GM18873 (cell line): ENCODE results near the gene ZNF383.
"Not testable (repeated sequence)": the region's sequence is repeated elsewhere in the genome, so short reads cannot be mapped to it uniquely, and the experiment has no call there.

ENCODE experiments used
- ATAC-seq: cut with Tn5 transposase; IDR thresholded peaks from one replicate; pipeline ENCODE4 v1.9.1; 2021; ENCODE audit warnings: mild to moderate bottlenecking, moderate library complexity, moderate number of reproducible peaks; ENCODE audit not compliant: unreplicated experiment, low FRiP score

The ZNF383 gene

DNA sequence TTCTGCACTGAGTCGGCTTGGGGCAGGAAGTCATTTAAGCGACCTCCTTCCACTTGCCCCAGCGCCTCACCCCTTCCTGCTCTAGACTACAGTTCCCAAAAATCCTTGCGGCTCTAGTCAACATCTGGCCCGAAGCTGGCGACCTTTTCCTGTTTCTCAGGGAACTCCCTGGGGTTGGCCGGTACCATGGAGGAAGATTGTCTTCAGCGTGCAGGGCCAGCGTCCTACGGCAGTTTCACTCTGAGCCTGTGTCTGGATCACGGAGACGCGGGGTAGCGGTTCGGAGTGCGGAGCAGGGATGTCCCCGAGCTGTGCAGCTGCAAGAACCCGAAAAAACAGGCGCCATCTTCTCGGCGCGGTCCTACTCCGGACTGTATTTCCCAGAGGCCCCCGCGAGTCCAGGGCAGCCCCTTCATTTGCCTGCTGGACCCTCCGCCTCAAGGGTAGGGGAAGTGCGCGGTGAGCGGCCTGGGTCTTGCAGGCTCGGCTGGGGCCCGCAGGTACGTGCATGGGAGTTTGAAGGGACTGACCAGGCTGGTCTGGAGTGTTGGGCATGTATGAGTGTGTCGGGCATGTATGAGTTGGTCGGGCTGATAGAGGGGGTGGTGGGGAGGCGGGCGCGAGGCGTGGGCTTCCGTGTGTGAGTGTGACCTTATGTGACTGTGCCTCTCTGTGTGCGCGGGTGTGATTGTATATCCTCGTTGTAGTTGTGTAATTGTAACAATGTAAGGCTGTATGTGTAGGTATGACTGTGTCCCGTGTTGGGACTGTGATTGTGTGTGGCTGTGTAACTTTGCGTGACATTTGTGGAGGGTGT is at the start of gene ZNF383:
Gene ZNF383 (plus strand): TSS at position 440 of the 817 bp plus-strand sequence. CDS start 12,240 bp downstream, outside the sequence.
- ATAC-seq: peak; percentile 76

- peak; percentile 88 for ATAC-seq
These were observed 45.3 kb upstream of the ZNF383 start, which contains the start of gene ZNF585A for GRCh38 chr19:37172368-37173366. ZNF585A (minus strand) TSS chr19:37172695; CDS start chr19:37169910, 2,785 bp downstream.

DNA sequence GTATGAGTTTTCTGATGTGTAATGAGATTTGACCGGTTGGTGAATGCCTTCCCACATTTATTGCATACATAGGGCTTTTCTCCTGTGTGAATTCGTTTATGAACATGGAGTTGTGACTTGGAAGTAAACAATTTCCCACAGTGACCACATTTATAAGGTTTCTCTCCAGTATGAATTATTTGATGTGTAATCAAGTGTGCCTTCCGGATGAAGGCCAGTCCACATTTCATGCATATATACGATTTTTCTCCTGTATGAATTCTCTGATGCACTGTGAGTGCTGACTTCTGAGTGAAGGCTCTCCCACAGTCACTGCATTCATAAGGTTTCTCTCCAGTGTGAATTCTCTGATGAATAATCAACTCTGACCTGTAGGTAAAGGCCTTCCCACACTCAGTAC is 31.9 kb upstream of the ZNF383 start:
- ATAC-seq: not testable (repeated sequence)

GRCh38 chr19:37195248-37195647 is 22.8 kb upstream of the ZNF383 start:
- not testable (repeated sequence) for ATAC-seq

- not testable (repeated sequence) for ATAC-seq
These were observed 20.9 kb upstream of the ZNF383 start for GRCh38 chr19:37197115-37197514.

- no peak for ATAC-seq
These were observed 20.2 kb upstream of the ZNF383 start for GRCh38 chr19:37197768-37198167.

DNA sequence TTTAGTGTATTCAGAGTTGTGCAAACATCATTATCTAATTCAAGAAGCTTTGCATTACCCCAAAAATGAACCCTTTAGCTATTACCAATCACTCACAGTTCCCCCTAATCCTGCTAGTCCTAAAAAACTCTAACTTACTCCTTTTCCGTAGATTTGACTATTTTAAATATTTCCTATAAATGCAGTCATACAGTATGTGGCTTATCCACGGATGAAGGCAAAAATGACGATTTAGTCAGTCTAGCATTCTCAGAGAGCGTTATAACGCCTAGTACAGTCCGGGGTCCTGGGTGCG is 587 bp upstream of the ZNF383 start:
- ATAC-seq: no peak

DNA sequence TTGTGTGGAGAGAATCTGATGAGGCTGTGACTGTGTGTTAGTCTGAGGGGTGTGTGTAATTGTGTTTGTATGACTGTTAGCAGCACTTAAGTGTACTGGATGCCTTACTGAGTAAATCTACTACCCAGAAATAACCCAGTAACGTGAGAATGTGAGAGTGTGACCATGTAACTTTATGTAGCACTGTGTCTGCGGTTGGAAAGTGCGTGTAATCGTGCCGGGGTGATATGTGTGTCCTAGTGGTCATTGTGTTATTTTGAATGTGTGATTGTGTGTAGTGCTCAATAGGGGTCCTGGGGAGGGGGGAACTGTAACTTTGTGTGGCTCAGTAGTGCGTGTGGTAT is 550 bp downstream of the ZNF383 start:
- no peak for ATAC-seq

DNA sequence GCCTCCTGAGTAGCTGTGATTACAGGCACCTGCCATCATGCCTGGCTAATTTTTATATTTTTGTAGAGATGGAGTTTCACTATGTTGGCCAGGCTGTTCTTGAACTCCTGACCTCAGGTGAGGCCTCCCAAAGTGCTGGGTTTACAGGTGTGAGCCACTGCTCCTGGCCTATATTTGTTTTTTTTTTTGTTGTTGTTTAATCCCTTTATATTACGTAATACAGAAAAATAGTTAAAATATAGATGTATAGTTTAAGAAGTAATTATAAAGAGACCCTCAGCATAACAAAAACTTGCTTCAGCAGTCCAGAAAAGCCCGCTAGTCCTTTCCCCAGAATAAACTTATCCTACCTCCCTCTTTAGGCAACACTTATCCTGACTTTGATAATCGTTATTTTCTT is 2.4 kb downstream of the ZNF383 start:
- no peak for ATAC-seq

DNA sequence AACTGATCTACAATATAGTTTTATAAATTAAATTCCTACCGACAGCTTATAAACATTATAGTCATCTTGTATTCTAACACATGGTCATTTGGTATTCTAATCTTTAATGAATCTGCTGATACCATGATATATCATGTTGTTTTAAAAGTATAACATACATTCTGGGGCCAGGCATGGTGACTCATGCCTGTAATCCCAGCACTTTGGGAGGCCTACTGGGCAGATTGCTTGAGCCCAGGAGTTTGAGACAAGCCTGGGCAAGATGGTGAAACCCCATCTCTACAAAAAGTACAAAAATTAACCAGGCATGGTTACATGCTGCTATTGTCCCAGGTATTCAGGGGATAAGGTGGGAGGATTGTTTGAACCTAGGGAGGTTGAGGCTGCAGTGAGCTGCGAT is 3.1 kb downstream of the ZNF383 start:
- no peak for ATAC-seq

- ATAC-seq: no peak
These were observed 8.2 kb downstream of the ZNF383 start for GRCh38 chr19:37226248-37226647.

DNA sequence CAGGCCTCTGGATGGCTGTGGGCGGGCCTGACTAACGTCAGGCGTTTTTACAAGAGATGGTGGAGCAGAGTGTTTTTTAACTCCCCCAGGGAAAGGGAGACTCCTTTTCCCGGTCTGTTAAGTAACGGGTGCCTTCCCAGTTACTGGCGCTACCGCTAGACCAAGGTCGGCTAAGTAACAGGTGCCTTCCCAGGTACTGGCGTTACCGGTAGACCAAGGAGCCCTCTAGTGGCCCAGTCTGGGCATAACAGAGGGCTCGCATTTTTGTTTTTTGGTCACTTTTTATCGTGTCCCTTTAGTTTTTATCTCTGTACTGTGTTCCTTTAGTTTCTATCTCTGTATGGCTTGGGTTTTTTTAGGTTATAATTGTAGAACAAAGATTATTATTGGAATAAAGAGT is 10.0 kb downstream of the ZNF383 start:
- no peak for ATAC-seq

GRCh38 chr19:37243206-37243632 is 25.2 kb downstream of the ZNF383 start:
- no peak for ATAC-seq

GRCh38 chr19:37251308-37252229 is 33.6 kb downstream of the ZNF383 start:
- no peak for ATAC-seq

DNA sequence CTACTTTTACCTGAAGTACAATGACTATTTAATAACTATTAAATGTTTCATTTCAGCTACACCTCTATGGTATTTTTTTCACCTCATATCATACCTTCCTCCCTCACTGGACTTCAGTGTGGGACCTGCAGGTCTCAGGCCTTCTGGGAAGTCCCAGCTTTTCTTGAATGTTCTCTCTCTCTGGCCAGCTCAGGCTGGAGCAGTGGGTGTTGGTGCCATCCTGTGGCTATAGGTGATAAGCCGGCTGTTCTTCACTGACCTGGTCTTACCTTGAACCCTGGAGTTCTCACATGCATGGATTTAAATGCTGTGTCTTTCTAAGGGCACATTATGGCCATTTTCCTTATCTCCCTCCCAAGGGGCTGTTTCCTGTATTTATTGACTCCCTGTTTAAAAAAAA is 45.0 kb downstream of the ZNF383 start:
- ATAC-seq: not testable (repeated sequence)

DNA sequence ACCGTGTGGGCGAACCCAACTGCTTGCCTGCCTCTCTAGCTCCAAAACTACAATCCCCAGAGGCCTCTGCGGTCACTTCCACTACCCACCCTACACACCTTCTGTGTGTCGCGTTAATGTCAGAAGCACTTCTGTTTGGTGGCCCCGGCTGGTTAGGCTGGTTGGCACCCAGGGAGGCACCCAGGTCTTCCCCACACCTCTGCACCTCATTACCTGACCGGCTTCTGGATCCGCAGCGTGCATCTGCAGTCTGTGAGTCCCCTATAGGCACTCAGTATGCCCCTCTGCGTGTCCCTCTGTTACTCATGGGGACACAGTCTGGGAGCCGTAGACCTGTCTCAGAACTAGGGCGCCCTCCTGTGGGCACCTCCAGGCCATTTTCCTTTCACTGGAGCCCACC is 49.0 kb downstream of the ZNF383 start:
- ATAC-seq: not testable (repeated sequence)

DNA sequence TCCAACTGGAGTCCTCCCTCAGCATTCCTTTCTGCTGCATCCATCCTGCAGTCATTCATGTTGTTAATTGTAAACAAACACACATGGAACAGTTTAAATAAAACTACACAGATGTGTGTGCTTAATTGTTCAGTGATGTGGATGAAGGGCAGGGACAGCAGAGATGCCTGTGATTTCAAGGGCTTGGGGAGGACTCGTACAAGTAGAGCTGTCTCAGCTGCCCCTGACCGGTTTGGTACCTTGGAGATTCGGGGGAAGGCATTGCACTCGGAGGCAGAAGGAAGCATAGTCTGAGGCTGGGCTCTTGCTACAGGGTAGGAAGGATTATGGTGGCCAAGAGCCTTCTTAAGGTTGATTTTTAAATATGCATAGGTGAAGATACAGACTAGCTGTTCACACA is 49.7 kb downstream of the ZNF383 start:
- not testable (repeated sequence) for ATAC-seq

DNA sequence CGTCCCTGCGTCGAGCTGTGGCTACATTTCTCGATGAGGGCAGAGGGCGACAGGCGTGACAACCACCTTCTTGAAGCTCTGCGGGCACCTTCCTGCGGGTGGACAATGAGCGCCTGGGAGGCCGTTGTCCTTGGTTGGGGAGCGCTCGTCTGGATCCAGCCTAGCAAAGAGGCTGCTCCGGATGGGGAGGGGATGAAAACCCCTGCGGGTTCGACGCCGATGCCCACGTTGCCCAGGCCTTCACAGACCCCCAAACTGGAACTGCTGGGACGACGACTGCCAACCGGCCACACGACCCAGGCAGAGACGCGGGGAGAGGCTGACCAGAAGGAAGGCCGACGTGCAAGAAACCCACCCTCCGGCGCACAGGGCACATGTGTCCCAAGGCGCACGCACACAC is 62.6 kb downstream of the ZNF383 start:
- ATAC-seq: not testable (repeated sequence)

DNA sequence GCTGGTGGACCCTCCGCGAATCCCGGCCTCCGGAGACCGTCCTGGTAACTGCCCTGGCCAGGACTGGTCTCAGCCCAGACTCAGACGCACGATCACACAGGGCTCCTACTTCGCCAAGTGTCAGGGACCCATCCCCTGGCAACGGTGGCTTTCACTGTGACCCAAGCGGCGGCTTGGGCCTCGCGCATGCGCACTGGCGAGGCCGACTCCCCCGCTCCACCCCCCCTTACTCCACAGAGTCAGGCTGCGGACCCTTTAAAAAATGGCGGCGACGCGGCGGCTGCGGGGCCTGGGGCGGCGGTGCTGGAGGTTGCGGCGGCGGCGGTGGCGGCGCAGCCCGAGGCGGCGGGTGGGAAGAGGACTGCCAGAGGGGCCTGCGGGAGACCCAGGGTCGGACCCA is 66.0 kb downstream of the ZNF383 start:
- ATAC-seq: not testable (repeated sequence)

DNA sequence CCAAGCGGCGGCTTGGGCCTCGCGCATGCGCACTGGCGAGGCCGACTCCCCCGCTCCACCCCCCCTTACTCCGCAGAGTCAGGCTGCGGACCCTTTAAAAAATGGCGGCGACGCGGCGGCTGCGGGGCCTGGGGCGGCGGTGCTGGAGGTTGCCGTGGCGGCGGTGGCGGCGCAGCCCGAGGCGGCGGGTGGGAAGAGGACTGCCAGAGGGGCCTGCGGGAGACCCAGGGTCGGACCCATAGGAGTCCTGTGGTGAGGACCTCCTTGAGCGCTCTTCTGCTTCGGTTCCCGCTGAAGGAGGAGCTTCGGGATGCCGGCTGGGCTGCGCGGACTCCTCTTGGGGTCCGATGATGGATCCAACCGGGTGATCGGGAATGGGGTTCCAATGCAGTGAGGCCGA is 71.2 kb downstream of the ZNF383 start:
- not testable (repeated sequence) for ATAC-seq
